HepG2 (cell line): ENCODE data around the gene TSTD1. TPM values are rescaled to one million over a fixed set of nuclear protein-coding genes. Genes with fewer than 3 reads are reported as not detected.
A peak's percentile ranks its signal among the peaks of the same experiment; 100 is the strongest.

Experiments
- AGO2 ChIP-seq: fragments of 200-400 bp; formaldehyde crosslinking; optimal IDR thresholded peaks from 2 replicates; pipeline ENCODE3; 2017; ENCODE audit warnings: mild to moderate bottlenecking, low read depth, low read length, moderate library complexity
- CBFB ChIP-seq: sonication (generic); formaldehyde crosslinking; IDR thresholded peaks from 2 replicates; pipeline ENCODE4 v1.4.0; 2020; ENCODE audit warnings: missing genetic modification reagents
- IKZF1 ChIP-seq: fragments of 450-650 bp; IDR thresholded peaks from 2 replicates; pipeline ENCODE4 v1.7.1; 2016
- MYC ChIP-seq: sonication (generic); formaldehyde crosslinking; IDR thresholded peaks from 2 replicates; pipeline ENCODE4 v1.9.0; 2021; ENCODE audit warnings: missing genetic modification reagents, borderline replicate concordance
- NFE2L1 ChIP-seq: sonication (generic); formaldehyde crosslinking; IDR thresholded peaks from 2 replicates; pipeline ENCODE4 v1.4.0; 2020; ENCODE audit warnings: missing genetic modification reagents, mild to moderate bottlenecking, borderline replicate concordance
- NFKB2 ChIP-seq: sonication (generic); formaldehyde crosslinking; IDR thresholded peaks from 2 replicates; pipeline ENCODE4 v1.4.0; 2020; ENCODE audit warnings: missing genetic modification reagents, borderline replicate concordance
- RBM39 ChIP-seq: fragments of 200-400 bp; formaldehyde crosslinking; IDR thresholded peaks from one replicate; pipeline ENCODE4 v1.6.1; 2018; ENCODE audit warnings: antibody characterized with exemption, mild to moderate bottlenecking, low read depth, low read length; ENCODE audit not compliant: poor library complexity, severe bottlenecking
- SP1 ChIP-seq, 2 experiments: fragments of 450-650 bp in 1 of 2; sonication (generic) in 1 of 2; formaldehyde crosslinking in 1 of 2; IDR thresholded peaks; 2 replicates each; pipeline versions ENCODE4 v1.4.0 to v1.6.1; 2016 to 2020; ENCODE audit warnings: missing genetic modification reagents in 1 of 2
- TCF12 ChIP-seq, 2 experiments: fragments of 450-650 bp in 1 of 2; sonication (generic) in 1 of 2; formaldehyde crosslinking in 1 of 2; IDR thresholded peaks; 2 replicates each; pipeline versions ENCODE4 v1.6.1 to v1.8.0; 2017 to 2022; ENCODE audit warnings: antibody characterized with exemption in 1 of 2, mild to moderate bottlenecking in 1 of 2, missing genetic modification reagents in 1 of 2, moderate library complexity in 1 of 2
- TP53 ChIP-seq: sonication (generic); formaldehyde crosslinking; conservative IDR thresholded peaks from 2 replicates; pipeline ENCODE4 v1.4.0; 2020; ENCODE audit warnings: missing genetic modification reagents
- XRCC5 ChIP-seq: fragments of 200-400 bp; formaldehyde crosslinking; optimal IDR thresholded peaks from 2 replicates; pipeline ENCODE3; 2017; ENCODE audit warnings: mild to moderate bottlenecking, low read length
- ZBTB38 ChIP-seq: sonication (generic); formaldehyde crosslinking; IDR thresholded peaks from 2 replicates; pipeline ENCODE4 v1.5.1; 2020; ENCODE audit warnings: mild to moderate bottlenecking, missing genetic modification reagents
- ZNF10 ChIP-seq: sonication (generic); formaldehyde crosslinking; IDR thresholded peaks from 2 replicates; pipeline ENCODE4 v1.4.0; 2020; ENCODE audit warnings: mild to moderate bottlenecking, low read depth, missing genetic modification reagents, borderline replicate concordance
- ZNF530 ChIP-seq: sonication (generic); formaldehyde crosslinking; IDR thresholded peaks from 2 replicates; pipeline ENCODE4 v1.5.0; 2020; ENCODE audit warnings: low read depth, mild to moderate bottlenecking, missing genetic modification reagents
- ZNF788 ChIP-seq: sonication (generic); formaldehyde crosslinking; IDR thresholded peaks from 2 replicates; pipeline ENCODE4 v1.5.0; 2020; ENCODE audit warnings: mild to moderate bottlenecking, missing genetic modification reagents, borderline replicate concordance
- polyA plus RNA-seq, 8 experiments: library from polyadenylated mRNA; depleted of rRNA in 3 of 8; stranded (reverse) in 7 of 8; unstranded in 1 of 8; fragments of >200 nt; fragmentation: Illumina TruSeq in 4 of 8; extraction: Trizol in 4 of 8; gene quantifications; 2 replicates each; pipeline versions ENCODE4 v1.2.1 to v1.2.3, GENCODE V29; 2011 to 2016; ENCODE audit warnings: low read depth in 4 of 8, missing spikeins in 1 of 8, mixed read lengths in 1 of 8; ENCODE audit not compliant: insufficient read depth in 1 of 8
- total RNA-seq, 5 experiments: library from RNA; depleted of rRNA; stranded (reverse); fragments of >200 nt; fragmentation: Illumina TruSeq; extraction: Trizol; gene quantifications; 2 replicates each; pipeline ENCODE4 v1.2.3, GENCODE V29; 2016; ENCODE audit warnings: low read depth in 1 of 5
- TF ChIP-seq, protein P1 (sequence below): sonication (generic); formaldehyde crosslinking; IDR thresholded peaks from 2 replicates; pipeline ENCODE4 v1.4.0; 2020; ENCODE audit warnings: mild to moderate bottlenecking, missing genetic modification reagents
- TF ChIP-seq, protein P2 (sequence below): IDR thresholded peaks from 2 replicates; pipeline ENCODE4 v1.6.1; 2016; ENCODE audit warnings: mild to moderate bottlenecking, missing biosample characterization, missing genetic modification reagents
- TF ChIP-seq, protein P3 (sequence below): sonication (generic); formaldehyde crosslinking; IDR thresholded peaks from 2 replicates; pipeline ENCODE4 v1.5.0; 2020; ENCODE audit warnings: mild to moderate bottlenecking, missing genetic modification reagents
- TF ChIP-seq, protein P4 (sequence below): sonication (generic); formaldehyde crosslinking; conservative IDR thresholded peaks from 2 replicates; pipeline ENCODE4 v1.8.0; 2022; ENCODE audit warnings: mild to moderate bottlenecking, moderate library complexity, missing genetic modification reagents
- TF ChIP-seq, protein P5 (sequence below): sonication (generic); formaldehyde crosslinking; IDR thresholded peaks from 2 replicates; pipeline ENCODE4 v1.8.0; 2022; ENCODE audit warnings: mild to moderate bottlenecking, missing genetic modification reagents, borderline replicate concordance

TSTD1 gene
- total and polyA plus RNA-seq, 2 of the 13 experiments (the other 11 are each of a cell fraction or from before 2014, with no cell fraction given), result 0.15 to 0.31 TPM

DNA sequence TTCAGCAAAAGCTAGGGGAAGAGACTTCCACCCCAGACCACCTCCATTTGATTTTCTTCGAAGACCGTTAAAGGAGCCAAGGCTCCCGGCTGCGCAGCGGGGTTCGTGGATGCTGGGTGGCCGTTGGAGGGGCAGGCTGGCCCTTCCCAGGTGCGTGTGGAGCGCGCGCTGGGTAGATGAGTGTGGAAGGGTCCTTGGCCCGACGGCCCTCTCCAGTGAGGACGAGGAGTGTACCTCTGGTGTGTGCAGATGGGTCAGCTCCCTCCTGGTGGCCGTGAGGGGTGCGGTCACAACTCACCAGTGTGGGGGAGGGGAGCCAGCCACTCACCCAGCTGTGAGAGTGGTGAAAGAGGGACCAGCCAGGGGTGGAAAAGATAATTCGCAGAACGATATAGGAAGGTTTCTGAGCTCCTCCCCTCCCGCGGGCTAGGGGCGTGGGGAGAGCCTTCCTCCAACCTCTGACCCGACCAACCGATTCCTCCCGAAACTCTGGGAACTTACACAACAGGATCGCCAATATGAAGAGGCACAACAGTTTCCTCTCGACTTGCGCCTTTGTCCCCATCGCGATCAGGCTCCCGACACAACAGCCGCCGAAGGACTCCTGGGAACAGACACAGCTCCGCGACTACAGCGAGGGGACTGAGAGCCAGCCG lies 18.1 kb downstream of the TSTD1 start, which contains the start of gene F11R (continued):
- TF ChIP-seq, protein P1, sequence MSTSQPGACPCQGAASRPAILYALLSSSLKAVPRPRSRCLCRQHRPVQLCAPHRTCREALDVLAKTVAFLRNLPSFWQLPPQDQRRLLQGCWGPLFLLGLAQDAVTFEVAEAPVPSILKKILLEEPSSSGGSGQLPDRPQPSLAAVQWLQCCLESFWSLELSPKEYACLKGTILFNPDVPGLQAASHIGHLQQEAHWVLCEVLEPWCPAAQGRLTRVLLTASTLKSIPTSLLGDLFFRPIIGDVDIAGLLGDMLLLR (CRISPR knock-in tag), result 0 out of 2 replicates have a peak, but pooled peaks have one; percentile 35
- TF ChIP-seq, protein P2, sequence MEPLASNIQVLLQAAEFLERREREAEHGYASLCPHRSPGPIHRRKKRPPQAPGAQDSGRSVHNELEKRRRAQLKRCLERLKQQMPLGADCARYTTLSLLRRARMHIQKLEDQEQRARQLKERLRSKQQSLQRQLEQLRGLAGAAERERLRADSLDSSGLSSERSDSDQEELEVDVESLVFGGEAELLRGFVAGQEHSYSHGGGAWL, result 0 out of 2 replicates have a peak, but pooled peaks have one; percentile 15
- TF ChIP-seq AGO2, result peak; percentile 29
- no peak for TF ChIP-seq ZNF530
- peak; percentile 54; the same call in 1 of the 2 replicates for TF ChIP-seq CBFB (CRISPR knock-in tag)
- no peak for TF ChIP-seq ZNF10 (CRISPR knock-in tag)
- TF ChIP-seq NFKB2, result peak; percentile 78; the same call in 1 of the 2 replicates
- TF ChIP-seq NFE2L1 (CRISPR knock-in tag), result no peak
- no peak for TF ChIP-seq IKZF1
- TF ChIP-seq ZNF788, result 0 out of 2 replicates have a peak, but pooled peaks have one; percentile 44
- TF ChIP-seq, protein P3, sequence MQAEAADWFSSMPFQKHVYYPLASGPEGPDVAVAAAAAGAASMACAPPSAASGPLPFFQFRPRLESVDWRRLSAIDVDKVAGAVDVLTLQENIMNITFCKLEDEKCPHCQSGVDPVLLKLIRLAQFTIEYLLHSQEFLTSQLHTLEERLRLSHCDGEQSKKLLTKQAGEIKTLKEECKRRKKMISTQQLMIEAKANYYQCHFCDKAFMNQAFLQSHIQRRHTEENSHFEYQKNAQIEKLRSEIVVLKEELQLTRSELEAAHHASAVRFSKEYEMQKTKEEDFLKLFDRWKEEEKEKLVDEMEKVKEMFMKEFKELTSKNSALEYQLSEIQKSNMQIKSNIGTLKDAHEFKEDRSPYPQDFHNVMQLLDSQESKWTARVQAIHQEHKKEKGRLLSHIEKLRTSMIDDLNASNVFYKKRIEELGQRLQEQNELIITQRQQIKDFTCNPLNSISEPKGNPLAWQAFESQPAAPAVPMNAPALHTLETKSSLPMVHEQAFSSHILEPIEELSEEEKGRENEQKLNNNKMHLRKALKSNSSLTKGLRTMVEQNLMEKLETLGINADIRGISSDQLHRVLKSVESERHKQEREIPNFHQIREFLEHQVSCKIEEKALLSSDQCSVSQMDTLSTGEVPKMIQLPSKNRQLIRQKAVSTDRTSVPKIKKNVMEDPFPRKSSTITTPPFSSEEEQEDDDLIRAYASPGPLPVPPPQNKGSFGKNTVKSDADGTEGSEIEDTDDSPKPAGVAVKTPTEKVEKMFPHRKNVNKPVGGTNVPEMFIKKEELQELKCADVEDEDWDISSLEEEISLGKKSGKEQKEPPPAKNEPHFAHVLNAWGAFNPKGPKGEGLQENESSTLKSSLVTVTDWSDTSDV (CRISPR knock-in tag), result 0 out of 2 replicates have a peak, but pooled peaks have one; percentile 4
- peak; percentile 82 for TF ChIP-seq XRCC5
- TF ChIP-seq RBM39, result peak; percentile 42
- 0 out of 2 replicates have a peak, but pooled peaks have one; percentile 43 for TF ChIP-seq TP53 (CRISPR knock-in tag)
- TF ChIP-seq, protein P4, sequence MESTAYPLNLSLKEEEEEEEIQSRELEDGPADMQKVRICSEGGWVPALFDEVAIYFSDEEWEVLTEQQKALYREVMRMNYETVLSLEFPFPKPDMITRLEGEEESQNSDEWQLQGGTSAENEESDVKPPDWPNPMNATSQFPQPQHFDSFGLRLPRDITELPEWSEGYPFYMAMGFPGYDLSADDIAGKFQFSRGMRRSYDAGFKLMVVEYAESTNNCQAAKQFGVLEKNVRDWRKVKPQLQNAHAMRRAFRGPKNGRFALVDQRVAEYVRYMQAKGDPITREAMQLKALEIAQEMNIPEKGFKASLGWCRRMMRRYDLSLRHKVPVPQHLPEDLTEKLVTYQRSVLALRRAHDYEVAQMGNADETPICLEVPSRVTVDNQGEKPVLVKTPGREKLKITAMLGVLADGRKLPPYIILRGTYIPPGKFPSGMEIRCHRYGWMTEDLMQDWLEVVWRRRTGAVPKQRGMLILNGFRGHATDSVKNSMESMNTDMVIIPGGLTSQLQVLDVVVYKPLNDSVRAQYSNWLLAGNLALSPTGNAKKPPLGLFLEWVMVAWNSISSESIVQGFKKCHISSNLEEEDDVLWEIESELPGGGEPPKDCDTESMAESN (CRISPR knock-in tag), result peak; percentile 40; the same call in 1 of the 2 replicates
- TF ChIP-seq, protein P5, sequence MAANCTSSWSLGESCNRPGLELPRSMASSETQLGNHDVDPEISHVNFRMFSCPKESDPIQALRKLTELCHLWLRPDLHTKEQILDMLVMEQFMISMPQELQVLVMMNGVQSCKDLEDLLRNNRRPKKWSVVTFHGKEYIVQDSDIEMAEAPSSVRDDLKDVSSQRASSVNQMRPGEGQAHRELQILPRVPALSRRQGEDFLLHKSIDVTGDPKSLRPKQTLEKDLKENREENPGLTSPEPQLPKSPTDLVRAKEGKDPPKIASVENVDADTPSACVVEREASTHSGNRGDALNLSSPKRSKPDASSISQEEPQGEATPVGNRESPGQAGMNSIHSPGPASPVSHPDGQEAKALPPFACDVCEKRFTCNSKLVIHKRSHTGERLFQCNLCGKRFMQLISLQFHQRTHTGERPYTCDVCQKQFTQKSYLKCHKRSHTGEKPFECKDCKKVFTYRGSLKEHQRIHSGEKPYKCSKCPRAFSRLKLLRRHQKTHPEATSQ, result 0 out of 2 replicates have a peak, but pooled peaks have one; percentile 43
- TF ChIP-seq SP1 (IDR thresholded peaks at IDR 0.05), result no peak
- no peak; the same call in 1 of the 2 replicates for TF ChIP-seq SP1 (CRISPR knock-in tag; IDR thresholded peaks at IDR 0.05)
- TF ChIP-seq ZBTB38 (CRISPR knock-in tag), result peak; percentile 22; the same call in 1 of the 2 replicates
- peak; percentile 33; the same call in 1 of the 2 replicates for TF ChIP-seq MYC (CRISPR knock-in tag)
- no peak for TF ChIP-seq TCF12 (IDR thresholded peaks at IDR 0.05)
- 0 out of 2 replicates have a peak, but pooled peaks have one; percentile 18 for TF ChIP-seq TCF12 (CRISPR knock-in tag; IDR thresholded peaks at IDR 0.05)
